Suprapubic skin (tissue), 3 donors: Measurements from ENCODE around the gene LRFN4.

Source experiments
- CTCF ChIP-seq, 2 donors: fragments of 200-600 bp in 1 of 2; fragments of 450-650 bp in 1 of 2; sonication (generic) in 1 of 2; IDR thresholded peaks; one replicate each; pipeline ENCODE4 v1.5.1; 2016 to 2019; ENCODE audit warnings: antibody characterized with exemption in 2 of 2, mild to moderate bottlenecking in 1 of 2, moderate library complexity in 1 of 2
- EP300 ChIP-seq: sonication (generic); formaldehyde crosslinking; IDR thresholded peaks from one replicate; pipeline ENCODE4 v1.6.1; 2017; ENCODE audit warnings: antibody characterized with exemption

- TF ChIP-seq CTCF (IDR thresholded peaks at IDR 0.05) (no peak), EP300 (no peak)
These were observed 2.1 kb upstream of the LRFN4 start for GRCh38 chr11:66854729-66855211.
